DMS114 treated with DMSO at 0.1 percent for 48 hours (cell line): Measurements from ENCODE around the gene ATP11B.

Experiments
- DNase-seq: peaks from one replicate; lab custom pipeline; 2025; ENCODE audit not compliant: unreplicated experiment; lab: John Stamatoyannopoulos, UW

Gene ATP11B

GRCh38 chr3:182948305-182948704 is 155.0 kb downstream of the ATP11B start:
- no peak for DNase-seq

GRCh38 chr3:182949688-182950087 is 156.4 kb downstream of the ATP11B start:
- DNase-seq: no peak

- no peak for DNase-seq
Measured at GRCh38 chr3:182954553-182955235, 161.4 kb downstream of the ATP11B start.

- DNase-seq: no peak
Measured at GRCh38 chr3:182957226-182957625, 163.9 kb downstream of the ATP11B start.

GRCh38 chr3:182957676-182958266 is 164.5 kb downstream of the ATP11B start:
- no peak for DNase-seq

GRCh38 chr3:182959474-182960350 is 166.4 kb downstream of the ATP11B start:
- DNase-seq: no peak

- no peak for DNase-seq
Measured at GRCh38 chr3:182962166-182962565, 168.9 kb downstream of the ATP11B start.

GRCh38 chr3:182964179-182964578 is 170.9 kb downstream of the ATP11B start:
- DNase-seq: no peak

GRCh38 chr3:182965861-182966366 is 172.6 kb downstream of the ATP11B start:
- no peak for DNase-seq

- DNase-seq: no peak
Measured at GRCh38 chr3:182967218-182968204, 174.2 kb downstream of the ATP11B start.

GRCh38 chr3:182969277-182969676 is 176.0 kb downstream of the ATP11B start:
- no peak for DNase-seq

GRCh38 chr3:182969853-182970252 is 176.5 kb downstream of the ATP11B start:
- no peak for DNase-seq

- DNase-seq: no peak
Measured at GRCh38 chr3:182970811-182971418, 177.6 kb downstream of the ATP11B start.
